ENCODE results near the gene RBM17.

GRCh38 chr10:6071181-6072175, 17.4 kb upstream of the RBM17 start:
- TF ChIP-seq CTCF (IDR thresholded peaks at IDR 0.05; ENCODE audit: low read depth, low read length, missing input control) (no peak), TAF1 (conservative IDR thresholded peaks at IDR 0.05) (no peak)
